HG03025 (cell line): Measurements from ENCODE around the gene RAP1A.
"Not testable (repeated sequence)": the region's sequence is repeated elsewhere in the genome, so short reads cannot be mapped to it uniquely, and the experiment has no call there.

Experiments used
- ATAC-seq: cut with Tn5 transposase; IDR thresholded peaks from one replicate; pipeline ENCODE4 v1.9.1; 2021; ENCODE audit warnings: mild to moderate bottlenecking, moderate library complexity; ENCODE audit not compliant: unreplicated experiment, low FRiP score

RAP1A gene

DNA sequence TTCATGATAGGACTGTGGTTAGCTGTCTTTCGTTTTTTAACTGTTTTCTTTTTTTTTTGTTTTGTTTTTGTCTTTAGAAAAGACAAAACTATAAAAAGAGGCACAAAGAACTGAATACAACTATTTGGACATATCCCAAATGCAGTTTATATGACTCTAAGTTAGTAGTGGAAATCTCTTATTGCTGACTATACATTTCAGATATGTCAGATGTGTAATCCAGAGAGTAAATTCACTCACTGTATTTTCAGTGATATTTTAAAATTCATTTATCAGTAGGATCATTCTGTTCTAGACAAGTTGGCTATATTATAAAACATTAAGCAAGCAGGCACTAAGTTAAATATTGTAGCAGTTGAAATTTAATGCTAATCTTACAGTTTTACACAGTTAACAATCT lies 5.7 kb downstream of the RAP1A start:
- ATAC-seq, result no peak

DNA sequence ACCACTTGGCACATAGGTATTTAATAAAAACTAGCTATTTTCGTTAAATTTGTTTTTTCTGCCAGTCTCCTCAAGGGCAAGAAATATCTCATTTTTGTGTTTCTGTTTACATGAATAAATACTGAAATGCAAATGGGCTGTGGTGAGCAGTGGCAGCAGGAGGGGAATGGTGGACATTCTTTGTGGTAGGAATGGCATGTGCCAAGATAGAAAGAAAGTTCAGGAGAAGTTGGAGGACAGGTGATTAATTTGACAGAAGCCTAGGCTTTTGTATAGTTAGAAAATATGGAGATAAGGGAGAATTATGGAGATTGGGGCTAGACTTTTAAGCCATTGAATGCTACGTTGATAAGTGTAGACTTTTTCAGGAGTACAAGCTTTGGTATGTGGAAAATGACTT lies 8.6 kb downstream of the RAP1A start:
- no peak for ATAC-seq

DNA sequence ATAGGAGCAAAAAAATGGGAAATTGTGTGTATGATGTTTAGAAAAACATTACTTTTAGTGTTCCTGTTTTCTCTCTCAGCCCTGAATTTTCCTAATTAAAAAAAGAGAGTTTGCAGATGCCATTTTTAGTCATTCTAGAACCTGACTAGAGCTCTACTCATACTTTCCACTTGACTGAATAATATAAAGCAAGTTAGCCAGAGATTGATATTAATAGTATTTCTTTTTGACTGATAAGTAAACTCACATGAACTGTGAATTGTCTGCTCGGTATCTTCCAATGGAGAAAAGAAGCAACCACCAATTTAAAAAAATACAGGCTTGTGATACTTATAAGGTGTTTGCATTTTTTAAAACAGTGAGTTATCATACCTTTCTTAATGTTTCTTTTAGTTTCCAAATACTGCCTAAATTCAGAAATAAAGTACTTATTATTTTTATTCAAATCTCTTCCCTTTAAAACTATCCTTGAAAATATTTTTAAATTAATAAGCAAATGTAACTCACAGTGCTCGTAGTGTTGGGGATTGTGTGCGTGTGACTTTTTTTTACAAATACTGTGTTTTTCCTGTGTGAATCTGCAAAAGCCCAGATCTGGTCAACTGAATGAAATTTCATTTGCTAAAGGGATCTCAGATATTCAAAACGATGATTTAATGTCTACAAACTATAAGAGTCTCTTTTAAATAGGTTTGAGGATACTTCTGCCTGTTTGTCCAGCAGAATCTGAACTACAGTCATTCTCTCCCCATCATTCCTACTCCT lies 9.8 kb downstream of the RAP1A start:
- no peak for ATAC-seq

DNA sequence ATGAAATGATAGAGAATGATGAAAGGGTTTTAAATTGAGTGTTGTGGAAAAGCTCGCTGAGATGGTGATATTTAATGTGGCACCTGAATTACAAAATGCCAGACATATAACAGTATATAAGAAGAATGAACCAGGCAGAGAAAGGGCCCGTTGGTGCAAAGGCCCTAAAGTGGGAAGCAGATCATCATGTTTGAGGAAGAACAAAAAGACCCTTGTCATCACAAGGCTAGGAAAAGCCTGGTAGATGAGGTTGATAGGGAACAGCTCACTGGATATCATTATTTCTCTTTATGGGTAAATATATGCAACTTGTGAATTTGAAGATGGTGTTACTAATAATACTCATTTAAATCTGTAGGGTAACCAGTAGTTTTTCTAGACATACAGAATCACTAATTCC lies 11.0 kb downstream of the RAP1A start:
- ATAC-seq, result no peak

DNA sequence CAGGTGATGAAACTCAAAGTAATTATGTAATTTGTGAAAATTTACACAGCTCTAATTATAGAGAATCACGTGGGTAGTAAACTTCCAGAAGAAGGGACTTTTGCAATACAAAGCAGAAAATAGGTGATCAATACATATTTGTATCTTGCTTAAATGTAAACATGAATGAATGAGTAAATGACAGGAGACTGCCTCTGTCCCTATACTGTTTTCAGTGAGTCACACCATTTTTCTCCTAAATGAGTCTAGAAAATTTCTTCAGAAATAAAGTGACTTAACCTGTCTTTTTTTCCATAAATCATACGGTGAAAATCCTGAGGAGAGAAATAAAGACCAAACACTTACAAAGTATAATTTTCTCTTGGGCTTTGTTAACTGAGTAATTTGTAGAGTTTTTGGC lies 11.9 kb downstream of the RAP1A start:
- no peak for ATAC-seq

DNA sequence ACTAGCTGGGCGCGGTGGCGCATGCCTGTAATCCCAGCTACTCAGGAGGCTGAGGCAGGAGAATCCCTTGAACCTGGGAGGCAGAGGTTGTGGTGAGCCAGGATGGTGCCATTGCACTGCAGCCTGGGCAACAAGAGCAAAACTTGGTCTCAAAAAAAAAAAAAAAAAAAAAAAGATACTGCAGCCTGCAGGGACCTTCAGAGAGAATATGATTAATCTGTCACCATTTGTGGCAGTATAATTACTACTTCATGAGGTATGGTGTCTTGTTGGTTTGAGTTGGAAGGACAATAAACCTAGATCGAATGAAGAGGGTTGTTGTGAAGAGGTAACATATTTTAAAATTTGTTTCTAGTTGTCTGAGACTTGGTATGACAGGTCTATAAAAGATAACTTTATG lies 13.2 kb downstream of the RAP1A start:
- ATAC-seq, result not testable (repeated sequence)

DNA sequence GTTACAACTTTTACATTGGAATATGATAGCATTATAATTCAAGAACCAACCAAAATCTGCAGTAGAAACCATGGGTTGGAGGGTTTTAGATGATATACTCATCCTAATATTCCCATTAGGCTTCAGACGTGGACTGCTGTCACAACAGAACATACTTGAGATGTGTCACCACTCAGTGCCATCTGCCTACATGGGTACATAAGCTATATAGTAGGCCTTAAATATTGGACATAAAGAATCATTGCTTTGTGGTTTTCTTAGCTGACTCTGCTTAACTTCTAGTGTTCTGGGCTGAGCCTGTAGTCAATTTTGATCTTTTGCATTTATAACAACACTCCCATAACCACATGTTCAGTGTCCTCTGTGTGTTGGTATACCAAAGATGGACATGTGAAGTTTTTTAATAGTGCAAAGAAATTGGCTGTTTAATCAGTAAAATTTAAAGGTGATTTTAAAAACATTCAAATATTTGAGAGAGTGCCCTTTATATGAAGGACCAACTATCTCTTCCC lies 14.2 kb downstream of the RAP1A start:
- ATAC-seq, result no peak

DNA sequence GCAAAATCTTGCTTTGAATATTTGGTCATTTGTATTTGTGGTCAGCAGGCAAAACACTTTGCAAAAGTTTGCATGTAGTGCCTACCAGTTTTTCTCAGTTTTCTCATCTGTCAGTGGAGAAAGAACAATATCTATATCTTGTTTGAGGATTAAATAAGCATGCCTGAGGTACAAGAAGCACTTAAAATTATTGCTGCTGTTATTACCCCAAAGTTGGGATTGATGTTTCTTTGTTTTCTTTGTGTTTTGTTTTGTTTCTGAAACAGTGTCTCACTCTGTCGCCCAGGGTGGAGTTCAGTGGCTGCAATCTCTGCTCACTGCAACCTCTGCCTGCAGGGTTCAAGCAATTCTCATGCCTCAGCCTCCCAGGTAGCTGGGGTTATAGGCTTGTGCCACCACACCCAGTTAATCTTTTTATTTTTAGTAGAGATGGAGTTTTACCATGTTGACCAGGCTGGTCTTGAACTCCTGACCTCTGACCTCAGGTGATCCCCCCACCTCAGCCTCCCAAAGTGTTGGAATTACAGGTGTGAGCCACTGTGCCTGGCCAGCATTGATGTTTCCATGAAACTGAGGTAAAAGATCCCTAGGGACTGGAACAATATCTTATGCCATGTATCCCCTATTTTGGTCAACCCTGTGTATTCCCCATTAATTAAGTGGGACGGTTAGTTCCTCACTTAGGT lies 15.9 kb downstream of the RAP1A start:
- no peak for ATAC-seq

DNA sequence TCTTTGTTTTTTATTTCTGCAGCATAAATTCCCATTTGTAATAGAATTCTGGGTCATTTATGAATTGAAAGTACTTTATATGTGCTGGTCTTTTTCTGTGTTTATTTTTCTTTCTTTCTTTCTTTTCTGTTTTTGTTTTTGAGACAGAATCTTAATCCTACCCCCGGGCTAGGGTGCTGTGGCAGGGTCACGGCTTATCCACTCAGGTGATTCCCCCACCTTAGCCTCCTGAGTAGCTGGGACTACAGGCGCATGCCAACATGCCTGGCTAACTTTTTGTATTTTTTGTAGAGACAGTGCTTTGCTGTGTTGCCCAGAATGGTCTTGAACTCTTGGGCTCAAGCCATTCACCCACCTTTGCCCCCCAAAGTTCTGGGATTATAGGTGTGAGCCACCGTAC lies 18.7 kb downstream of the RAP1A start:
- ATAC-seq, result no peak

DNA sequence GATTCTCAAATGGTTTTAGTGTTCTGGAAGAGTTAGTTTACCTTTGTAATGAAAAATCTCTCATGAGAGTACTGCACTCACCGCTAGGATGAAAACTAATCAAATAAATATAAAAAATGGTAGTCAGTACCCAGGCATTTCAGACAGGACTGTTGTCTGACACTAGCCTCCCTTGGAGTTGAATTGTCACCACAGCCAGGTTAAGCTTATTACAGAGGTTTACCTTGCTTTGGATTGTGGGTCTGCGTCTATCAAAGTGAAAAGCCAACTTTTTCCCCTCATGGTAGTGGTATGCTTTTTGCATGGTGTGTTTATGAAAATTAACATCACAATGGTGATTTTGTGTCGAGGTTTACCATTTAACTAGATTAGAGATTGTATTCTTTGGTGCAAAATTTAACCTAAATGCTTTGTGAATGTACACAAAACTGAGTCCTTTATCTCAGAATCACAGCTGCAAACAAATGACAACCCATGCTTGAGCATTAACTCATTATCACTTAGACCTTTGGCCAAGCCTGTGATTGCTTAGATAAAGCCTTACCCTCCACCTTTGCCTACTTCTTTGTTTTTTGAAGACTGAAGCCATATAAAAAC lies 20.1 kb downstream of the RAP1A start:
- ATAC-seq, result no peak

DNA sequence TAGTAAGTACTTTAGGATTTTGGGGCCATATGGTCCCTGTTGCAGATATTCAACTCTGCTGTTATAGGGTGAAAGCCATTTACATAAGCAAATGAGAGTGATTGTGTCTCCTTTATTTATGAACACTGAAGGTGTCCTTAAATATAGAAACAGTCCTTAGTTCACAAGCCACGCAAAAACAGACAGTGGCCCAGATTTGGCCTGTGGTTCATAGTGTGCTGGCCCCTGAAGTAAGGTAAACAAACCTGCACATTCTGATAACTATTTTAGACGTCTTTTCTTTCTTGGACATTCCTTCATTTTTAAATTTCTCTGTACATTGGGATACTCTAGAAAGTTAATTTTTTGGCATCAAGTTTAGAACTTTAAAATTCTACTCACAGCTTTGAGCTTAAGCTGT lies 23.5 kb downstream of the RAP1A start:
- ATAC-seq, result no peak

DNA sequence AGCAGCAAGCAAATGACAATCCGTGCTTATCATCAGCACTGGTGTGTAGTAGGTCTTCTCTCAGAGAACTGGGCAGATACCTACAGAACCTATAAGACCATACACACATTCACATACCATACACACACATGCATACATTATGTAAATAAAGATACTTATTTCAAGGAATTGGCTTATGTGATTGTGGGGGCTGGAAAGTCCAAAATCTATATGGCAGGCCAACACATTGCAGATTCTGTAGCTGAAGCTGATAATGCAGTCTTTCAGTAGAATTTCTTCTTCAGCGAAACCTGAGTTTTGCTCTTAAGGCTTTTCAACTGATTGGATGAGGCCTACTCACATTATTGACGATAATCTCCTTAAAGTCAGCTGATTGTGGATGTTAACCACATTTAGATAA lies 24.1 kb downstream of the RAP1A start:
- ATAC-seq, result no peak

DNA sequence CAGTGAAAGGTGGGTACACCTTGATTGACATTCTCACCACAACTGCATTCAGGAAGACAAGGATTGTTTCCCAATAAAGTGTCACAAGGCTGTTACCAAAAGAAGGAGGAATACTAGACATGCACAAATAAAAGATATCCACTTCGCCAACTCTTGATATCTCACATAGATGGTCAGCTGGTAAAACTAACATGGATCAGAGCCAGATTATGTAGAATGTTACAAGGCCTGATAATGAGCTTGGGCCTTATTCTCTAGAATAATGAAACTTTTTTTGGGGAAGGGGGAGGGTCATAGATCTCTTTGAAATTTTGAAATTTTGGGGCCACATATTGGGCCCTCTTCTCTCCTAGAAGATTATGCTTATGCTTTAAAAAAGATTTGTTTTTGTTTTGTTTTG lies 24.9 kb downstream of the RAP1A start:
- no peak for ATAC-seq

DNA sequence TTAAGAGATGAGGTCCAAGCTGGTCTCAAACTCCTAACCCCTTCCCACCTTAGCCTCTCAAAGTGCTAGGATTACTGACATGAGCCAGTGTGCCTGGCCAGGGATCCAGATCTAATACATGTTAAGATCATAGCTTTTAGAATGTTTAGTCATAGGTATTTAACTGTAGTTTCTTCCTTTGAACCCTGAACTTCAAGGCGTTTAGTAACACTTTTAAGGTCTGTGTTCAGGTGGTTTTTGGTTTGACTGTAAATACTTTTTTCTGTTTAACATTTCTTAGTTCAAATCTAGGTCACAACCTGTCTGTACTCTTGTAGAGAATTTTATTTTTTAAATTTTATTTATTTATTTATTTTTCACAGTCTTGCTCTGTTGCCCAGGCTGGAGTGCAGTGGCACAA lies 28.1 kb downstream of the RAP1A start:
- ATAC-seq, result no peak

DNA sequence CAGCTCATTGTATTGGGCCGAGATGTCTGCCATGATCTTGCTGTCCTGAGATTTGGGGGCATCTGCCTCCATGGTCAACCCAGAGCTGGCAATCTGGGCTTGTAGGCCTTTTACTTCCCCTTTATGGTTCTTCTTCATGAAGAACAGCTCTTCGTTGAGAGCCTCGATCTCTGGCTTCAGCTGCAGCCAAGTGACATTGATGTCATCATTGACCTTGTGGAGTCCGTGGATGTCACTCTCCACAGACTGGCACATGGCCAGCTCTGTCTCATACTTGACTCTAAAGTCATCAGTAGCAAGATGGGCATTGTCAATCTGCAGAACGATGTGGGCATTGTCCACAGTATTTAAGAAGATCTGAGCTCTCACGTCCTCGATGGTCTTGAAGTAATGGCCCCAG lies 29.2 kb downstream of the RAP1A start:
- no peak for ATAC-seq

DNA sequence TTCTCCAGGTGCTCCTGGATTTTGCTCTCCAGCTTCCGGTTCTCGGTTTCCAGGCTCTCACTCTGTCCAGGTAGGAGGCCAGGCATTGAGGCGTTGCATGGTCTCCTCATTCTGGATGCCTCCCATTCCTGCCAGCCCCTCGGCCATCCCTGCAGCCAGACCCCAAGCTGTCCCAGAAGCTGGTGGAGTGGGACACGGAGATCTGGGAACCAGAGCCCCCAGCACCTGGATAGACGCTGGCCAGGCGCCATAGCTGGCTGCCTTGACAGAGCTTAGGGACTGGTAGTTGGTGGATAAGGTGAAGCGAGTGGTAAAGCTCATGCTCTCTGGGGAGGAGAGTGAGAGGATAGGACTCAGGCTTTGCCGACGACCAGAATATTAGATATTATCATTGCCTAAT lies 29.6 kb downstream of the RAP1A start:
- no peak for ATAC-seq

DNA sequence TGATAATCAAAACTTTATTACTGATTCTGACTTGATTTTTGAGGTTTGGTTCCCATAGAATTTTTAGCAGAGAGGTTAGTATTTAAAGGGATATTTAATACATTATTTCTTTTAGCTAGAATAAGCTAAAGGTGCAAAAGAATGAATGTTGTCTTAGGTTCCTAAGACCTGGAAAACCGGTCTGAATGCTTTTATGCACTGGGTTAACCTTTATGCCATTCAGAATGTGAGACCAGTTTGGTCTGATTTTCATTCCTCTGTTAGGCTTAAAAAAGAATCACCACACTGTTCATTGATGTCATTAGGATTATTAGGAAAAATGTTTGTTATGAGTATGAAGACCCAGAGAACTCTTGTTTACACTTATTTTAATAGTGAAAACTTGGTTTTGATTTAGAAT lies 30.1 kb downstream of the RAP1A start:
- no peak for ATAC-seq

DNA sequence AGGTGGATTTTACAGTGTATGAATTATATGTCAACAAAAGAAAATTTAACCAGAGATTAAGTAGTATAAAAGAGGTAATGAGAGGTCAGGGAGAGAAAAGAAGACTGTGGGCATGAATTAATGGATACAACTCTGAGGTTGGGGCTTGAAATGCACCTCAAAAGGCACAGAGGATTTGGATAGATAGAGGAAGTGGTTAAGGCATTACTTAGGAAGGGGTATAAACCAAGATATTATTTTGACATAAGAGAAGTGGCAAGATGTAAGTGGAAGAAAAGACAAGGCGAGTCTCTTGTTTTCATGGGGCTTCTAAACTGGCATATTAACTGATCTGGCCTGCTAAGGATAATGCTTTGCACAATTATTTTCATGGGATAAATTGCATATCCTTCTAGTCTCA lies 34.1 kb downstream of the RAP1A start:
- ATAC-seq, result no peak

DNA sequence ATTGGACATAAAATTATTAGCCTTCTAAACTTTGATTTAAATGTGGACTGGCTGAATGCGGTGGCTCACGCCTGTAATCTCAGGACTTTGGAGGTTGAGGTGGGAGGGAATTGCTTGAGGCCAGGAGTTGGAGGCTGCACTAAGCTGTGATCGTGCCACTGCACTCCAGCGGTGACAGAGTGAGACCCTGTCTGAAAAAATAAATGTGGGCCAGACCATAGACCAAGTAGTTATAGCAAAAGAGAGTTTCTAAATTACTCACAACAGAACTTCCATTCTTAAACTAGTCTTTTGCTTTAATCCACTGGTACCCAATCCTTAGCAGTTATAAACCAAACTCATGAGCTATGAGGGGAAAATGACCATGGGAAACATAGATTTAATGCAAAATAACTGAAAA lies 35.2 kb downstream of the RAP1A start:
- ATAC-seq, result no peak

DNA sequence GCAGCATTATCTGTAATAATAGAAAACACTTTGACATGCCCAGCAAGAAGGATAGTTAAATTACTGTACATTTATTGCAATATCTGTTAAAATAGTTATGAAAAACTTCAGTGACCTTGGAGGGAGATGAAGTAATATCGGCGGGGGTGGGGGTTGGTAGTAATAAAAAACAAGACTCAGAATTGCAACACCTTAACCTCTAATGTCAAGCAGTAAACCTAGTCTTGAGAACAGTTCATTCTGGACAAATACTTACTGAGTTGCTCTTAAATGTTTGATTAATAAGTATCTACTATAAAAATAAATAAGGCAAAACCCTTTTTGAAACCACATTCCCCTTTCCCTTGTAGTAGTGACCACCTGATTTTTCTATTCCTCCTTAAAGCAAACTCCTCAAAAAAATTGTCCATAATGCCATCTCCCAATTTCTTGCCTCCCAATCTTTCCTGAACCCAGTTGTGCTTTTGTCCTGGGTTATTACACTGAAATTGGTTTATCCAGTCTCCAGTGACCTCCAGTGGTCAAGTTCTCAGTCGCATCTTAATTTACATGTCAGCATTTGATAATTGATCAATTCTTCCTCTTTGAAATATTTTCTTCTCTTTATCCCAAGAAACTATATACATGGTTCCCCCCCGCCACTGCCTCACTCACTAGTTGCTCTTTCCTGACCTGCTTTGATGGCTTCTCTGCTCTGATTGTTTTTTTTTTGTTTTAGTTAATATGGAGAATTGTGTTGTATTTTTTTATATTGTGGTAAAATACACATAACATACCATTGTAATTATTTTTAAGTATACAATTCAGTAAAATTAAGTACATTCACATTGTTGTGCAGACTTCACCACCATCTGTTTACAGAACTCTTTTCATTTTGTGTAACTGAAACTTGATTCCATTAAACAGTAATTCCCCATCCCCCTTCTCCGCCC lies 36.8 kb downstream of the RAP1A start:
- no peak for ATAC-seq

DNA sequence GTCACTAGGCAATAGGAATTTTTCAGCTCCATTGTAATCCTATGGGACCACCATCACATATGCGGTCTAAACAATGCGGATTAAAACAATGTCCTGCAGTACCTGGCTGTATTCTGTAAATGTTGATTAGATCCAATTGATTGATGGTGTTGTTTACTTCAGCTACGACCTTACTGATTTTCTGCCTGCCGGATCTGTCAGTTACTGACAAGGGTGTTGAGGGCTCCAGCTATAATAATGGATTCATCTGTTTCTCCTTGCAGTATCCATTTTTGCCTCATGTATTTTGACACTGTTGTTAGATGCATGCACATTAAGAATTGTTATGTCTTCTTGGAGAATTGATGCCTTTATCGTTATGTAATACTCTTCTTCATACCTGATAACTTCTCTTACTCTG lies 39.0 kb downstream of the RAP1A start:
- no peak for ATAC-seq
